ENCODE results near the gene PTPRN2.

- TF ChIP-seq ZNF384 (IDR thresholded peaks at IDR 0.05): no peak
- TF ChIP-seq NFRKB (IDR thresholded peaks at IDR 0.05): no peak
- TF ChIP-seq TARDBP (IDR thresholded peaks at IDR 0.05): no peak
- TF ChIP-seq ARNT (IDR thresholded peaks at IDR 0.05): no peak
- TF ChIP-seq SUZ12 (IDR thresholded peaks at IDR 0.05): no peak
- no peak for TF ChIP-seq HDGF (IDR thresholded peaks at IDR 0.05; ENCODE audit: borderline replicate concordance)
These were observed 537.1 kb downstream of the PTPRN2 start for GRCh38 chr7:158050441-158050977.
